K562 (cell line): ENCODE data around the gene DISC1. TPM values are rescaled to one million over a fixed set of nuclear protein-coding genes. Genes with fewer than 3 reads are reported as not detected.
A peak's percentile ranks its signal among the peaks of the same experiment; 100 is the strongest.
"Not testable (repeated sequence)": the region's sequence is repeated elsewhere in the genome, so short reads cannot be mapped to it uniquely, and the experiment has no call there.

Experiments
- ATAC-seq: fragments of 200-7000 bp; cut with Tn5 transposase; 3 replicates; pipeline ENCODE4 v1.9.1; 2020; ENCODE audit warnings: moderate library complexity
- BruUV-seq: library from RNA; stranded (reverse); fragments of 400-500 nt; replicated peaks from 2 replicates; lab custom pipeline; 2021; lab: Mats Ljungman, UMichigan
- CTCF ChIA-PET: fragments of 300-600 bp; formaldehyde crosslinking; extraction: SDS; loops from one replicate; lab custom pipeline; 2021; ENCODE audit warnings: low intra/inter-chr PET ratio; lab: Yijun Ruan, JAX
- POLR2A ChIA-PET: fragments of 300-600, 350-650 bp; sonication (Branson Sonifier 250); formaldehyde crosslinking; extraction: SDS; loops from one replicate; lab custom pipeline; 2021; ENCODE audit warnings: antibody characterized with exemption, inconsistent platforms; lab: Yijun Ruan, JAX
- DNase-seq, 4 experiments: peaks; one replicate each; pipeline versions ENCODE4 v3.0.0 to v3.0.0-alpha.2; 2011 to 2018; ENCODE audit warnings: low spot score in 3 of 4, mixed read lengths in 3 of 4; ENCODE audit errors: extremely low read depth in 1 of 4
- FAIRE-seq: peaks from 2 replicates; lab custom pipeline; 2011; peaks lifted over from hg19 to GRCh38; lab: Jason Lieb, UNC
- H2AFZ ChIP-seq: 2 replicates; pipeline ENCODE4 v1.6.0; 2011; ENCODE audit warnings: low read depth, low read length, control low read depth, inconsistent platforms
- H3K27ac ChIP-seq: fragments of 200-600 bp; 3 replicates; pipeline ENCODE4 v1.8.0; 2011; ENCODE audit warnings: low read depth, mild to moderate bottlenecking, control low read depth, inconsistent platforms, low read length, moderate library complexity, mixed read lengths; ENCODE audit errors: extremely low read depth
- H3K27me3 ChIP-seq, 2 experiments: fragments of 300-600 bp in 1 of 2; 2 replicates in 1 of 2; 3 replicates in 1 of 2; pipeline versions ENCODE4 v1.6.0 to v1.8.0; 2011; ENCODE audit warnings: inconsistent platforms in 2 of 2, low read length in 2 of 2, mild to moderate bottlenecking in 1 of 2, mixed read lengths in 1 of 2, moderate library complexity in 1 of 2; ENCODE audit not compliant: control insufficient read depth in 2 of 2, insufficient read depth in 2 of 2
- H3K36me3 ChIP-seq: fragments of 300-600 bp; 3 replicates; pipeline ENCODE4 v1.8.0; 2011; ENCODE audit warnings: mild to moderate bottlenecking, low read length, inconsistent platforms; ENCODE audit not compliant: control insufficient read depth, insufficient read depth
- H3K4me1 ChIP-seq, 2 experiments: fragments of 200-600 bp in 1 of 2; replicated peaks in 1 of 2; 2 replicates in 1 of 2; 3 replicates in 1 of 2; pipeline versions ENCODE4 v1.5.1 to v1.8.0; 2011; ENCODE audit warnings: inconsistent platforms in 2 of 2, low read length in 2 of 2, mild to moderate bottlenecking in 1 of 2, mixed read lengths in 1 of 2, moderate library complexity in 1 of 2; ENCODE audit not compliant: control insufficient read depth in 2 of 2, insufficient read depth in 2 of 2
- H3K4me2 ChIP-seq: 2 replicates; pipeline ENCODE4 v1.6.1; 2011; ENCODE audit warnings: low read length, control low read depth, inconsistent platforms, mixed read lengths; ENCODE audit not compliant: insufficient read depth
- H3K4me3 ChIP-seq: fragments of 200-600 bp; sonication (generic), shearing (Covaris generic); 2 replicates; pipeline ENCODE4 v1.5.1; 2016; ENCODE audit warnings: control low read depth, inconsistent platforms
- H3K79me2 ChIP-seq: fragments of 200-600 bp; 3 replicates; pipeline ENCODE4 v1.8.0; 2011; ENCODE audit warnings: low read length, inconsistent platforms; ENCODE audit not compliant: control insufficient read depth, insufficient read depth
- H3K9ac ChIP-seq, 2 experiments: 2 replicates each; pipeline versions ENCODE4 v1.6.0 to v1.6.1; 2011; ENCODE audit warnings: low read depth in 2 of 2, low read length in 2 of 2, control low read depth in 1 of 2, inconsistent platforms in 1 of 2, mild to moderate bottlenecking in 1 of 2, mixed read lengths in 1 of 2; ENCODE audit not compliant: insufficient read depth in 1 of 2
- H3K9me1 ChIP-seq: one replicate; pipeline ENCODE4 v1.6.0; 2011; ENCODE audit warnings: inconsistent platforms, mild to moderate bottlenecking, low read length, moderate library complexity; ENCODE audit not compliant: control insufficient read depth, insufficient read depth
- H3K9me3 ChIP-seq: replicated peaks from 2 replicates; pipeline ENCODE4 v1.5.1; 2011; ENCODE audit warnings: low read depth, low read length, inconsistent platforms; ENCODE audit not compliant: control insufficient read depth, insufficient read depth
- H4K20me1 ChIP-seq: replicated peaks from 2 replicates; pipeline ENCODE4 v1.6.1; 2011; ENCODE audit warnings: low read length, inconsistent platforms, mixed read lengths; ENCODE audit not compliant: control insufficient read depth, insufficient read depth
- MAFF ChIP-seq: IDR thresholded peaks from 2 replicates; pipeline ENCODE4 v1.6.1; 2012; ENCODE audit warnings: low read length, improper control_type of control experiment
- ZBTB40 ChIP-seq, 2 experiments: fragments of 450-650 bp in 1 of 2; sonication (generic) in 1 of 2; formaldehyde crosslinking in 1 of 2; IDR thresholded peaks; 2 replicates each; pipeline versions ENCODE4 v1.7.1 to v1.9.0; 2016 to 2022; ENCODE audit warnings: inconsistent platforms in 1 of 2, mild to moderate bottlenecking in 1 of 2, missing genetic modification reagents in 1 of 2
- ZNF146 ChIP-seq: IDR thresholded peaks from one replicate; pipeline ENCODE4 v1.6.1; 2018; ENCODE audit warnings: missing compliant biosample characterization; ENCODE audit not compliant: unreplicated experiment
- ZNF740 ChIP-seq, 3 experiments: fragments of 200-800 bp in 1 of 3; sonication (Bioruptor generic) in 1 of 3; sonication (generic) in 1 of 3; formaldehyde crosslinking in 1 of 3; IDR thresholded peaks; 2 replicates each; pipeline versions ENCODE4 v1.6.1 to v1.8.0; 2016 to 2022; ENCODE audit warnings: mild to moderate bottlenecking in 2 of 3, missing compliant biosample characterization in 2 of 3, missing genetic modification characterization in 2 of 3, missing genetic modification reagents in 1 of 3
- WGBS: fragments of 100-300 bp; shearing (Covaris generic); methylation state at CpG from one replicate; pipeline ENCODE4 v1.1.6; 2016; ENCODE audit warnings: low coverage, mixed read lengths; ENCODE audit not compliant: insufficient coverage; ENCODE audit errors: missing lambda C conversion rate; 5-methylcytosine and 5-hydroxymethylcytosine counted together
- in situ Hi-C: fragments of 300-500 bp; cut with MboI; formaldehyde crosslinking; loops from 4 replicates; pipeline ENCODE4 v1.15.0; 2018; ENCODE audit warnings: inconsistent platforms, mixed read lengths
- intact Hi-C: fragments of 100-400 bp; cut with micrococcal nuclease; formaldehyde crosslinking; loops from 2 replicates; pipeline ENCODE4 v1.14.2; 2022
- polyA plus RNA-seq, 8 experiments: library from polyadenylated mRNA; depleted of rRNA in 4 of 8; stranded (reverse) in 5 of 8; unstranded in 3 of 8; fragments of >200 nt; fragmentation: Nextera tagmentation in 2 of 8; fragmentation: Illumina TruSeq in 1 of 8; extraction: Ambion mirVana in 2 of 8; extraction: Trizol in 1 of 8; gene quantifications; 2 replicates each; pipeline versions ENCODE4 v1.2.1 to v1.2.3, GENCODE V29; 2011 to 2014; ENCODE audit warnings: inconsistent platforms in 1 of 8, missing spikeins in 1 of 8
- total RNA-seq, 7 experiments: library from RNA; depleted of rRNA in 6 of 7; stranded (reverse); fragments of >200 nt in 6 of 7; fragmentation: Illumina TruSeq in 2 of 7; extraction: Trizol in 2 of 7; gene quantifications; 2 replicates each; pipeline versions ENCODE4 v1.2.1 to v1.2.3, GENCODE V29; 2011 to 2021; ENCODE audit warnings: low replicate concordance in 1 of 7

Gene DISC1
- total and polyA plus RNA-seq, 9 of the 15 experiments (the other 6 are each of a cell fraction or from before 2014, with no cell fraction given) = 0.01 to 0.11 (median 0.08) TPM; not detected in 1

GRCh38 chr1:231728987-231729386 is 102.4 kb downstream of the DISC1 start:
- intact Hi-C loops, H3K4me3 ChIP-seq, H3K27me3 ChIP-seq, DNase-seq, ATAC-seq, H3K4me1 ChIP-seq, BruUV-seq, H3K27ac ChIP-seq, H2AFZ ChIP-seq, H3K9me3 ChIP-seq, H3K9ac ChIP-seq, H3K36me3 ChIP-seq, H4K20me1 ChIP-seq, H3K4me2 ChIP-seq, FAIRE-seq, H3K79me2 ChIP-seq, POLR2A ChIA-PET, CTCF ChIA-PET, H3K9me1 ChIP-seq: not testable (repeated sequence)
- 4% methylated on average over 2 of the region's 4 CpGs for WGBS
- in situ Hi-C loops = loop anchor here (25.0 kb wide), 1 partner anchor 1508 kb away; no protein-coding TSS in a partner anchor
- TF ChIP-seq ZNF146 = peak; percentile 43

- DNase-seq (no peak), ATAC-seq (no peak), FAIRE-seq (no peak)
- intact Hi-C loops (no loop called here), in situ Hi-C loops (loop anchor here (25.0 kb wide), 1 partner anchor 1508 kb away; no protein-coding TSS in a partner anchor)
- Histone ChIP-seq H2AFZ (no peak overlapping the region), H3K9me3 (no peaks in the 10 kb centered on the region), H3K4me3 (no peak overlapping the region), H3K4me1 (no peaks in the 10 kb centered on the region), H3K9me1 (no peaks in the 10 kb centered on the region), H3K27me3 (no peaks in the 10 kb centered on the region), H3K4me2 (no peak overlapping the region), H4K20me1 (no peaks in the 10 kb centered on the region), H3K27ac (no peak overlapping the region), H3K9ac (no peak overlapping the region), H3K36me3 (no peaks in the 10 kb centered on the region), H3K79me2 (no peaks in the 10 kb centered on the region)
- POLR2A ChIA-PET = no interaction called here
- CTCF ChIA-PET = no interaction called here
- WGBS = 0% methylated on average over 1 of the region's 1 CpG
- BruUV-seq = no TSS peak
- no peak for TF ChIP-seq ZBTB40 (IDR thresholded peaks at IDR 0.05)
- no peak for TF ChIP-seq ZBTB40 (CRISPR knock-in tag; IDR thresholded peaks at IDR 0.05)
- no peak for TF ChIP-seq ZNF740 (CRISPR knock-in tag; IDR thresholded peaks at IDR 0.05)
- no peak for TF ChIP-seq ZNF740 (tag; IDR thresholded peaks at IDR 0.05)
- no peak for TF ChIP-seq MAFF
Measured at GRCh38 chr1:231729544-231729943, 103.0 kb downstream of the DISC1 start.
